ENCODE measurements around the gene ASRGL1.

DNA sequence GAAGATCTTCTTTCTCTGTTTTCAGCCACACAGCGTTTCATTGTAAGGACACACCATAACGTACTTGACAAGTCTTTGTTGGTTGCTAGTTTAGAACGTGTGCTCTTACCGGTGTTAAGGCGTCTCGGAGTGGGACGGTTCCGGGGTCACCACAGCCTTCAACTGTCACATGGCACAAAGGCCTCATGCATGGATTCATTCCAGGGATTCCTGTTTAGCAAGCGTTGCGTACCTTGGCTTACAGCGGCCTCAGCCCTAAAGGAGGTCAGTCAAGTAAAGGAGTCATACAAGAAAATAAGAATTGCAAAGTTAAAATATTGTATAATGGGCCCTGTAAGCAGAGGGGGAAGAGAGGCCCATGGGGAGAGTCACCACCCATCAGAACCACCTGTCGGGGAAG lies 79.3 kb downstream of the ASRGL1 start:
- TF ChIP-seq, protein P1, sequence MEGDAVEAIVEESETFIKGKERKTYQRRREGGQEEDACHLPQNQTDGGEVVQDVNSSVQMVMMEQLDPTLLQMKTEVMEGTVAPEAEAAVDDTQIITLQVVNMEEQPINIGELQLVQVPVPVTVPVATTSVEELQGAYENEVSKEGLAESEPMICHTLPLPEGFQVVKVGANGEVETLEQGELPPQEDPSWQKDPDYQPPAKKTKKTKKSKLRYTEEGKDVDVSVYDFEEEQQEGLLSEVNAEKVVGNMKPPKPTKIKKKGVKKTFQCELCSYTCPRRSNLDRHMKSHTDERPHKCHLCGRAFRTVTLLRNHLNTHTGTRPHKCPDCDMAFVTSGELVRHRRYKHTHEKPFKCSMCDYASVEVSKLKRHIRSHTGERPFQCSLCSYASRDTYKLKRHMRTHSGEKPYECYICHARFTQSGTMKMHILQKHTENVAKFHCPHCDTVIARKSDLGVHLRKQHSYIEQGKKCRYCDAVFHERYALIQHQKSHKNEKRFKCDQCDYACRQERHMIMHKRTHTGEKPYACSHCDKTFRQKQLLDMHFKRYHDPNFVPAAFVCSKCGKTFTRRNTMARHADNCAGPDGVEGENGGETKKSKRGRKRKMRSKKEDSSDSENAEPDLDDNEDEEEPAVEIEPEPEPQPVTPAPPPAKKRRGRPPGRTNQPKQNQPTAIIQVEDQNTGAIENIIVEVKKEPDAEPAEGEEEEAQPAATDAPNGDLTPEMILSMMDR (IDR thresholded peaks at IDR 0.05), result no peak
- TF ChIP-seq POLR2A (IDR thresholded peaks at IDR 0.05), result no peak
- no peak for TF ChIP-seq EP300 (IDR thresholded peaks at IDR 0.05)
- TF ChIP-seq POLR2AphosphoS5 (IDR thresholded peaks at IDR 0.05), result no peak

Measured in upper lobe of left lung (tissue), 4 donors.